ENCODE measurements around the gene TMUB2.

The TMUB2 gene

GRCh38 chr17:44213403-44214229 lies 26.8 kb downstream of the TMUB2 start:
- H3K27me3 Mint-ChIP-seq, result no peaks in the 10 kb centered on the region
- no peak overlapping the region for H3K4me3 Mint-ChIP-seq
- no peak overlapping the region for H3K27ac Mint-ChIP-seq
- intact Hi-C loops (cut with micrococcal nuclease), result no loop called here
- peaks cover 83% of the 10 kb centered on the region for H3K4me1 Mint-ChIP-seq (ENCODE audit: low read depth)
- H3K36me3 Mint-ChIP-seq (ENCODE audit: low read depth), result peaks cover 85% of the 10 kb centered on the region
- H3K9me3 Mint-ChIP-seq, result peaks cover 17% of the 10 kb centered on the region

- H3K4me1 Mint-ChIP-seq (ENCODE audit: low read depth), result peaks cover 77% of the 10 kb centered on the region
- intact Hi-C loops (cut with micrococcal nuclease), result no loop called here
- H3K4me3 Mint-ChIP-seq, result no peak overlapping the region
- H3K27me3 Mint-ChIP-seq, result no peaks in the 10 kb centered on the region
- no peak overlapping the region for H3K27ac Mint-ChIP-seq
- peaks cover 17% of the 10 kb centered on the region for H3K9me3 Mint-ChIP-seq
- peaks cover 80% of the 10 kb centered on the region for H3K36me3 Mint-ChIP-seq (ENCODE audit: low read depth)
Observed at GRCh38 chr17:44214230-44214494, 27.4 kb downstream of the TMUB2 start.

- Mint-ChIP-seq H3K4me1 (ENCODE audit: low read depth) (peaks cover 70% of the 10 kb centered on the region), H3K4me3 (no peak overlapping the region), H3K36me3 (ENCODE audit: low read depth) (peaks cover 72% of the 10 kb centered on the region), H3K27me3 (no peaks in the 10 kb centered on the region), H3K27ac (no peak overlapping the region), H3K9me3 (peaks cover 17% of the 10 kb centered on the region)
- intact Hi-C loops (cut with micrococcal nuclease), result loop anchor here (5.0 kb wide), 1 partner anchor 132 kb away; the partner anchor contains the start of gene GRN
Observed at GRCh38 chr17:44214896-44215295, 28.1 kb downstream of the TMUB2 start.

GRCh38 chr17:44216173-44216572 lies 29.4 kb downstream of the TMUB2 start:
- peak overlapping the region; percentile 30 for H3K27ac Mint-ChIP-seq
- H3K4me1 Mint-ChIP-seq (ENCODE audit: low read depth), result peaks cover 62% of the 10 kb centered on the region
- peaks cover 71% of the 10 kb centered on the region for H3K36me3 Mint-ChIP-seq (ENCODE audit: low read depth)
- no peaks in the 10 kb centered on the region for H3K27me3 Mint-ChIP-seq
- intact Hi-C loops (cut with micrococcal nuclease), result loop anchor here (5.0 kb wide), 1 partner anchor 131 kb away; the partner anchor contains the start of gene GRN
- peaks cover 17% of the 10 kb centered on the region for H3K9me3 Mint-ChIP-seq
- no peak overlapping the region for H3K4me3 Mint-ChIP-seq

GRCh38 chr17:44216694-44217093 lies 29.9 kb downstream of the TMUB2 start:
- intact Hi-C loops (cut with micrococcal nuclease), result loop anchor here (5.0 kb wide), 1 partner anchor 131 kb away; the partner anchor contains the start of gene GRN
- no peaks in the 10 kb centered on the region for H3K27me3 Mint-ChIP-seq
- H3K4me3 Mint-ChIP-seq, result no peak overlapping the region
- peaks cover 17% of the 10 kb centered on the region for H3K9me3 Mint-ChIP-seq
- peak overlapping the region; percentile 35 for H3K27ac Mint-ChIP-seq
- peaks cover 71% of the 10 kb centered on the region for H3K36me3 Mint-ChIP-seq (ENCODE audit: low read depth)
- H3K4me1 Mint-ChIP-seq (ENCODE audit: low read depth), result peaks cover 62% of the 10 kb centered on the region

GRCh38 chr17:44217738-44218343 lies 31.1 kb downstream of the TMUB2 start:
- Mint-ChIP-seq H3K36me3 (ENCODE audit: low read depth) (peaks cover 61% of the 10 kb centered on the region), H3K4me1 (ENCODE audit: low read depth) (peaks cover 69% of the 10 kb centered on the region), H3K4me3 (peak overlapping the region; percentile 65), H3K9me3 (peaks cover 17% of the 10 kb centered on the region), H3K27ac (peak overlapping the region; percentile 66), H3K27me3 (peaks cover under 1% of the 10 kb centered on the region)
- intact Hi-C loops (cut with micrococcal nuclease), result loop anchor here (1.0 to 5.0 kb wide), 4 partner anchors 8 to 129 kb away; partner anchors contain the start of genes GRN and TMUB2

GRCh38 chr17:44218344-44219107 lies 31.8 kb downstream of the TMUB2 start:
- H3K27me3 Mint-ChIP-seq, result peaks cover 3% of the 10 kb centered on the region
- H3K27ac Mint-ChIP-seq, result peak overlapping the region; percentile 66
- intact Hi-C loops (cut with micrococcal nuclease), result loop anchor here (1.0 to 5.0 kb wide), 4 partner anchors 8 to 129 kb away; partner anchors contain the start of genes GRN and TMUB2
- peaks cover 64% of the 10 kb centered on the region for H3K4me1 Mint-ChIP-seq (ENCODE audit: low read depth)
- peaks cover 54% of the 10 kb centered on the region for H3K36me3 Mint-ChIP-seq (ENCODE audit: low read depth)
- H3K4me3 Mint-ChIP-seq, result peak overlapping the region; percentile 65
- peaks cover 17% of the 10 kb centered on the region for H3K9me3 Mint-ChIP-seq

GRCh38 chr17:44219108-44219615 lies 32.4 kb downstream of the TMUB2 start:
- Mint-ChIP-seq H3K4me1 (ENCODE audit: low read depth) (peaks cover 58% of the 10 kb centered on the region), H3K27ac (no peak overlapping the region), H3K4me3 (peak overlapping the region; percentile 45), H3K27me3 (peaks cover 5% of the 10 kb centered on the region), H3K9me3 (peaks cover 10% of the 10 kb centered on the region), H3K36me3 (ENCODE audit: low read depth) (peaks cover 48% of the 10 kb centered on the region)
- intact Hi-C loops (cut with micrococcal nuclease), result loop anchor here (2.0 to 5.0 kb wide), 2 partner anchors 18 to 128 kb away; partner anchors contain the start of gene GRN

- H3K4me1 Mint-ChIP-seq (ENCODE audit: low read depth), result peaks cover 54% of the 10 kb centered on the region
- H3K9me3 Mint-ChIP-seq, result peaks cover 5% of the 10 kb centered on the region
Observed at GRCh38 chr17:44219616-44220212, 32.9 kb downstream of the TMUB2 start, which contains the start of gene UBTF. UBTF (minus strand) TSS chr17:44219675; CDS start chr17:44218229, 1,446 bp downstream.

GRCh38 chr17:44220213-44221083 lies 33.7 kb downstream of the TMUB2 start:
- peak overlapping the region; percentile 99 for H3K4me3 Mint-ChIP-seq
- H3K27ac Mint-ChIP-seq, result peak overlapping the region; percentile 97
- peaks cover 35% of the 10 kb centered on the region for H3K36me3 Mint-ChIP-seq (ENCODE audit: low read depth)
- no peaks in the 10 kb centered on the region for H3K9me3 Mint-ChIP-seq
- peaks cover 49% of the 10 kb centered on the region for H3K4me1 Mint-ChIP-seq (ENCODE audit: low read depth)
- H3K27me3 Mint-ChIP-seq, result peaks cover 10% of the 10 kb centered on the region
- intact Hi-C loops (cut with micrococcal nuclease), result loop anchor here (2.0 to 5.0 kb wide), 2 partner anchors 57 to 104 kb away; partner anchors contain the start of gene SLC25A39

More at GRCh38 chr17:44219616-44220212, 32.9 kb downstream of the TMUB2 start, which contains the start of gene UBTF:
- peak within 1 kb of the TSS; percentile 97 for H3K27ac Mint-ChIP-seq
- H3K4me3 Mint-ChIP-seq, result peak within 1 kb of the TSS; percentile 97
- peaks cover 42% of the 10 kb centered on the region for H3K36me3 Mint-ChIP-seq (ENCODE audit: low read depth)
- peaks cover 8% of the 10 kb centered on the region for H3K27me3 Mint-ChIP-seq
- intact Hi-C loops (cut with micrococcal nuclease), result loop anchor here (2.0 to 5.0 kb wide), 4 partner anchors 19 to 128 kb away; partner anchors contain the start of genes GRN and SLC25A39

- H3K4me3 Mint-ChIP-seq, result peak overlapping the region; percentile 99
- no peaks in the 10 kb centered on the region for H3K9me3 Mint-ChIP-seq
- intact Hi-C loops (cut with micrococcal nuclease), result loop anchor here (2.0 to 5.0 kb wide), 2 partner anchors 56 to 104 kb away; partner anchors contain the start of gene SLC25A39
- peaks cover 40% of the 10 kb centered on the region for H3K4me1 Mint-ChIP-seq (ENCODE audit: low read depth)
- peaks cover 12% of the 10 kb centered on the region for H3K27me3 Mint-ChIP-seq
- H3K27ac Mint-ChIP-seq, result peak overlapping the region; percentile 97
- peaks cover 27% of the 10 kb centered on the region for H3K36me3 Mint-ChIP-seq (ENCODE audit: low read depth)
Observed at GRCh38 chr17:44221084-44221861, 34.5 kb downstream of the TMUB2 start.

GRCh38 chr17:44221862-44222111 lies 35.0 kb downstream of the TMUB2 start:
- intact Hi-C loops (cut with micrococcal nuclease), result loop anchor here (2.0 to 5.0 kb wide), 2 partner anchors 56 to 103 kb away; partner anchors contain the start of gene SLC25A39
- Mint-ChIP-seq H3K9me3 (no peaks in the 10 kb centered on the region), H3K4me3 (peak overlapping the region; percentile 99), H3K4me1 (ENCODE audit: low read depth) (peaks cover 35% of the 10 kb centered on the region), H3K36me3 (ENCODE audit: low read depth) (peaks cover 22% of the 10 kb centered on the region), H3K27me3 (peaks cover 12% of the 10 kb centered on the region), H3K27ac (peak overlapping the region; percentile 97)

Data from dendritic cell treated with granulocyte-macrophage colony-stimulating factor and Interleukin-4, amounts not matched to agents 40 ng/mL and 50 ng/mL, for 4 days (primary cell).